Umbilical cord (tissue), 2 donors: ENCODE data around the gene CXCL11. TPM values are rescaled to one million over a fixed set of nuclear protein-coding genes. Genes with fewer than 3 reads are reported as not detected.
A peak's percentile ranks its signal among the peaks of the same experiment; 100 is the strongest.
"Not testable (repeated sequence)": the region's sequence is repeated elsewhere in the genome, so short reads cannot be mapped to it uniquely, and the experiment has no call there.

ENCODE experiments used
- DNase-seq: peaks from one replicate; pipeline ENCODE4 v3.0.0-alpha.2; 2015; ENCODE audit warnings: low spot score
- total RNA-seq: library from RNA; depleted of rRNA; stranded (reverse); fragments of >200 nt; gene quantifications from one replicate; pipeline ENCODE4 v1.2.3, GENCODE V29; 2014; ENCODE audit warnings: low replicate concordance; ENCODE audit not compliant: insufficient read depth

CXCL11 gene
- total RNA-seq, 1 donor from 2014 or later: 0.96 TPM

DNA sequence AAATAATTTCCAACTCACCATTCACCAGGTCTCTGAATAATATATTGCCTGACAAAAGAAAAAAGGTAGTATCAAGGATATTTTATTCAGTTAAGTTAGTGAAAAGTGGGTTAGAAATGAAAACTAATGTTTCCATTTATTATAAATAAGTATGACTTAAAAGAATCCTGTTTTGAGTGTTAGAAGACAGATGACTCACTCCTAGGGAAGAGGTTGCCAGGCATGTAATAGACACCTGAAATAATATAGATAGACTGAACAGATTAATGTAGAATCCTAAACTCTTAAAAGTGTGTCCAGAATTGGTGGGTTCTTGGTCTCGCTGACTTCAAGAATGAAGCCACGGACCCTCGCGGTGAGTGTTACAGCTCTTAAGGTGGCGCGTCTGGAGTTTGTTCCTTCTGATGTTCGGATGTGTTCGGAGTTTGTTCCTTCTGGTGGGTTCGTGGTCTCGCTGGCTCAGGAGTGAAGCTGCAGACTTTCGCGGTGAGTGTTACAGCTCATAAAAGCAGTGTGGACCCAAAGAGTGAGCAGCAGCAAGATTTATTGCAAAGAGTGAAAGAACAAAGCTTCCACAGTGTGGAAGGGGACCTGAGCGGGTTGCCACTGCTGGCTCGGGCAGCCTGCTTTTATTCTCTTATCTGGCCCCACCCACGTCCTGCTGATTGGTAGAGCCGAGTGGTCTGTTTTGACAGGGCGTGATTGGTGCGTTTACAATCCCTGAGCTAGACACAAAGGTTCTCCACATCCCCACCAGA is 6.5 kb upstream of the CXCL11 start:
- not testable (repeated sequence) for DNase-seq

DNA sequence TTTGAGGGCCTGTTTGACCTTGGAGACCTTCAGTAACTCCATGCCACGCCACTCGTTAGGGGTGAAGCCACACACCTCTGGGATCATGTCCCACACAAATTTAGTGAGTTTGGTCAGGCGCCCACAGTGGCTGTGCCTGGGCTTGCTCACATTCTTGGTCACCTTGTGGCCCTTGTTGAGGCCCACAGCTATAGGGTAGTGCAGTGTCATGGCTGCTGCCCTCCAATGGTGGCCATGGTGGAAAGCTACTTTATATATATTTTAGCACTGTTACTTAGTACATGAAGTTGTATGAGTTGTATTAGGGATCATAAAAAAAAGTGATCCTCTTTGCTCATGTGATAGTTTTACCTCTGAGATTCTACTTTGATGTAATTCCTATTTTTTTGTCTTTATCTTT is 985 bp upstream of the CXCL11 start:
- no peak for DNase-seq

DNA sequence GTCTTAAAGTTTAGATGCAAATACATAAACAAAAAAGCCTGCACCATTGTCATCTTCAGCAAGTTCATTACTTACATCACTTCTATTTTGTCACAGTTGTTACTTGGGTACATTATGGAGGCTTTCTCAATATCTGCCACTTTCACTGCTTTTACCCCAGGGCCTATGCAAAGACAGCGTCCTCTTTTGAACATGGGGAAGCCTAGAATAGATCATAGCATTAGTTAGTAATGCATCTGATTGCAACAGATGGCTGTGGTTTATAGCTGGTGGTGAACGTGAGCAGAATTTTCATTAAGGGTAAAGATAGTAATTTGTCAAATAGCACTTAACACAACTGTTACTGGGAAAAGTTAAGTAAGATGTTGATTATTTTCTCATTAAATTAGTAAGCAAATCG is 729 bp downstream of the CXCL11 start:
- DNase-seq: no peak

DNA sequence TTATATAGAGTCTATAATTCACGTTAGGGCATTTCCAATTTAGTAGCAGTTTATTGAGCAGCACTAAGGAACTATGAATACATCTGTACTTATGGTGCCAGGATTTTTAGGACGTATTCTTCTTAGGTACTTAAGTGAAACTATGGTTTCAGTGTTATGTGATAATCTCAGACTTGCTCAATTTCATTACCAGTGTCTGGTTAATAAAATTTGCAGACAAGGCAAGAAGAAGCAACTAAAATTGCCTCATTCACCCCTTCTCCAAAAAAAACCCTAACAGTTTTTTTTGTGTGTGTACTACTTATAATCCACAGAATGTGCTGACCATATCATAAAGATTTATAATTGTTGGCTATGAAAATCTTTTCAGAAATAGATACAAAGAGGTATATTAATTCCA is 6.6 kb downstream of the CXCL11 start:
- DNase-seq: no peak

DNA sequence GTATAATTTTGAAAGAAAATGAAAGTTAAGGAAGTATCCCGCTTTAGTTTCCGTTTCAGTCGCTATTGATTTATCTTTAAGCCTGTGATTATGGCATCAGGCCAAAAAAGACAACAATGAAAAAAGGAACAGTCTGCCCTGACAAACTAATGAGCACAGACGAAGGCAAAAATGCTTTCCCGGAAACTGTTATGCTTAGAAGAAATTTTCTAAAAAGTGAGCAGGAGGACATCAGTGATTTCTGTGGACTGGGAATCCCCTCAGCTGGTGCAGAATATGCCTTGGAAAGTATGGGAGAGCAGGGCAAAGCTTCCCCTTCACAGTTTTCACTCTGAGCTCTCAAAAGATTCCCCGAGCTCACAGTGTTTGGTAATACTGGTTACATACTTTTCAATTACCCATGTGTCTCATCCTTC is 7.5 kb downstream of the CXCL11 start:
- DNase-seq: peak; percentile 3

DNA sequence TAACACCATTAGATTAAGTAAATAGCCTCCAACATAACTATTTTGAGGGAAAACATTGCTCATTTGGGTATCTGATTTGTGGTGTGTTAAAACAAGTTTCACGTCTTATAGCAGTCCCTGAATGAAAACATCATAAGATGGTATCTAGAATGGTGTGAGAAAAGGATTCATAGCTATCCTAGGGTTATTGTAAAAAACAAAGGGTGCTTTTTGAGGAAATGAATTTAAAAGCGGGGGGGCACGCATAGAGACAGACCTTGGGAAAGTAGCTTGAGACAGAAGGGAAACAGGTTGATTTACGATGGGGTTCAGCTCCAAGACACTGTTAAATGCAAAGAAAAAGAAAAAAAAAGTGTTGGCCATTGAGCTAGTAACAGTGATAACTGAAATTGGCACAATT is 11.8 kb downstream of the CXCL11 start:
- DNase-seq: no peak

DNA sequence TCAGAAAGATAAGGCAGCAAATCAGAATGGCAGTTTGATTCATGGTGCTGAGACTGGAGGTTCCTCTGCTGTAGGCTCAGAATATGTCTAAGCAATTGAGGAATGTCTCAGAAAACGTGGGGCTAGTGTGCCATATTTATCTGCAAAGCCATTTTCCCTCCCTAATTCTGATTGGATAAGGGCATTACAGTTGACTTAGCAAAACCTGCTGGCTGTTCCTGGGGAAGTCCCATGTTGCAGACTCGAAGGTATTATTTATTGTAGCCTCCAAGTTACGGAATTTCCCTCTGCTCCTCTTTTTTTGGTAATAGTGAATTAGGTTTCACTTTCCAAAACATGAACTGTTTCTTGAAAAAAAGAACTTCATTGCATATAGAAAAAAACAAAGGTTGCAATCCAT is 12.5 kb downstream of the CXCL11 start, which contains the start of gene CXCL10:
Gene CXCL10 (minus strand): TSS at position 109 of the 400 bp plus-strand sequence. CDS start 66 bp downstream, at position 43.
- DNase-seq: no peak

DNA sequence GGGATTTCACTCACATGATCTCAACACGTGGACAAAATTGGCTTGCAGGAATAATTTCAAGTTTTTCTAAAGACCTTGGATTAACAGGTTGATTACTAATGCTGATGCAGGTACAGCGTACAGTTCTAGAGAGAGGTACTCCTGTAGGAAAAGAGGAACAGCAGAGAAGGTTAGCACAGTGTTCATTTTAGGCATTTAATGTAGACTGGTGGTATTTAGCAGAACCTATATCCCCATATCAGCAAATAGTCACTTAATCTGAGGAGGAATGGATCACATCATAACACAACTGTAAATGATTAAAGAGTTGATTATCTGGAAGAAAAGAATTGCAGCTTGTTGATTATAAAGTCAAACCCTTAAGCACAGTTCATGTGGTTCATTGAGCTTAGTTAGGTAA is 13.2 kb downstream of the CXCL11 start:
- DNase-seq: no peak

DNA sequence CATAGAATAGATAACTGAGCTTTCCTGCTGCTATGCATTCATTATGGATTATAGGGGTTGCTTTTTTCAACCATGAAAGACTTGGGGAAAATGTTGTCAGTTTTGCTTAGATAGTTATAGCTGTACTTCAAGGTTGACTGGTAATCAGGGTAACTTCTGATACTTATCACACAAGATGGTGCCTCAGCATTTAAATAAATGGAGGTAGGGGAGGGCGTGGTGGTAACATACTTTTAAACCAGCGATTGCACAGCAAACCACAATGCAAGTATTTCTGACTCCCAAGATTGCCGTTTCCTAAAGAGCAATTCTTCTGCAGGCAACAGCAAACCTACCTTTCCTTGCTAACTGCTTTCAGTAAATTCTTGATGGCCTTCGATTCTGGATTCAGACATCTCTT is 13.8 kb downstream of the CXCL11 start:
- DNase-seq: no peak

DNA sequence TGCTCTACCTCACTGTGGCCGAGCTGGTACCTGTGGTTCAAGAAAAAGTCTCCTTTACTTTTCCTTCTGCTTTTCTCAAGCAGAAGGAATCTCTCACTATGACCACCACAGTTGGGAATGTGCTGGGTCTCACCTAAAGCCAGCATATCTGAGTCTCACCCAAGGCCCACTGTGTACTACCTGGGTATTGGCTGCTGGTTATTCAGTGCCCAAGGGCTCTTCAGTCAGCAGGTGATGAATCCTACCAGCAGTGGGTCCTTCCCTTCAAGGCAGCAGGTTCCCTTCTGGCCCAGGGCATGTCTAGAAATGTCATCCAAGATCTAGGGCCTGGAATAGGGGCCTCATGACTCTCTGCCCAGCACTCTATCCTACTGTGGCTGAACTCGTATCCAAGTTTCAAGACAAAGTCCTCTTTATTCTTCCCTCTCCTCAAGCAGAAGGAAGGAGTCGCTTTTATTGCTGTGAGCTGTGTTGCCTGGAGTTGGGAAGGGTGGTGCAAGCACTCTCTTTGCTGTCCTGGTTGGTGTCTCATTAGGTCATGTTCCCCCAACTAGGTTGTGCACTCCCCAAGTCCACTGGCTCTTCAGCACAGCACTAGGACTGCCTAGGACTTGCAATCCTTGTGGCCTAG is 18.7 kb downstream of the CXCL11 start:
- no peak for DNase-seq

DNA sequence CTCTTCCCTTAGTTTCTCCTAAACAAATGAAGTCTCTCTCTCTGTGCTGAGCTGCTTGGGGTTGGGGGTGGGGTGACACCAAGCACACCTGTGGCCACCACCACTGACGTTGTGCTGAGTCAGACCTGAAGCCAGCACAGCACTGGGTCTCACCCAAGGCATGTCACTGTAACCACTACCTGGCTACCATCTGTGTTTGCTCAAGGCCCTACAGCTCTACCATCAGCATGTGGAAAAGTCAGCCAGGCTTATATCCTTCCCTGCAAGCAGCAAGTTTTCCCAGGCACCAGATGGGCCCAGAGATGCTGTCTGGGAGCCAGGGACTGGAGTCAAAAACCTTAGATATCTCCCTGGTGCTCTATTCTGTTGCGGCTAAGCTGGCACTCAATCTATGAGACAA is 19.5 kb downstream of the CXCL11 start:
- DNase-seq: no peak

DNA sequence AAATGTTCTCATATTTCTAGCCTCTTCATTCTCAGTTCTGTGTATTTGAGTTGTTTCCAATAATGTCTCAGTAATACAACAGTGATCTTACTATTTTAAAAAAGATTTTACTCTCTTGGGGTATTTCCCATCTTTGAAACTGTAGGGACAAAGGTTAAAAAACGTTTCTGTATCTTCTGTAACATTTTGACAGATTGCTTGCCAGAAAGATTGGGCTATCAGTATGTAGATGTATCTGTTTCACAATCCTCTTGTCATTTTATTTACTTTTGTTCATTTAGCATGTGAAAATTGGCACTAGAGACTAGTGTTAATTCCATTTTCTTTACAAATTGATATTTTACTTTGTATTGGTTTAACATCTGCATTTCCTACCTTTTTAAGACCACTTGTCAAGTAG is 22.3 kb downstream of the CXCL11 start:
- no peak for DNase-seq

DNA sequence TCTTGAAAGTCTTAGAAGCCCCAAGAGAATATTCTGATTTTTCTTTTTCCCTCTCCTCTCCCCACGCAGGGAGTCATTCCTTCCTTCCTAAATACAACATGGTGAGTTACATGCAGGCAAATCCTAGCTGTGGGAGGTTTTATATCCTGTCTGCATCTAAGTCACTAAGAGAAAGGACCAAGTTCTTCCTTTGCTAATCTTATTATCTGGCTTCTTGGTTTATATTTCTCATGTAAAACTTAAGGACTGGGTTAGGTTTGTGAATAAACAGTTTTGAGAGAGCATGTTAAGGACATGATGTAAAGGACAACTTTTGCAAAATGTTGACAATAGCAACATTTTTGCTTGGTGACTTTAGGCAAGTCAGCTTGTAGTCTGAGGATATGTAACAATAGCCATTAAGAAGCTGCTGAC is 23.5 kb downstream of the CXCL11 start:
- peak; percentile 15 for DNase-seq

DNA sequence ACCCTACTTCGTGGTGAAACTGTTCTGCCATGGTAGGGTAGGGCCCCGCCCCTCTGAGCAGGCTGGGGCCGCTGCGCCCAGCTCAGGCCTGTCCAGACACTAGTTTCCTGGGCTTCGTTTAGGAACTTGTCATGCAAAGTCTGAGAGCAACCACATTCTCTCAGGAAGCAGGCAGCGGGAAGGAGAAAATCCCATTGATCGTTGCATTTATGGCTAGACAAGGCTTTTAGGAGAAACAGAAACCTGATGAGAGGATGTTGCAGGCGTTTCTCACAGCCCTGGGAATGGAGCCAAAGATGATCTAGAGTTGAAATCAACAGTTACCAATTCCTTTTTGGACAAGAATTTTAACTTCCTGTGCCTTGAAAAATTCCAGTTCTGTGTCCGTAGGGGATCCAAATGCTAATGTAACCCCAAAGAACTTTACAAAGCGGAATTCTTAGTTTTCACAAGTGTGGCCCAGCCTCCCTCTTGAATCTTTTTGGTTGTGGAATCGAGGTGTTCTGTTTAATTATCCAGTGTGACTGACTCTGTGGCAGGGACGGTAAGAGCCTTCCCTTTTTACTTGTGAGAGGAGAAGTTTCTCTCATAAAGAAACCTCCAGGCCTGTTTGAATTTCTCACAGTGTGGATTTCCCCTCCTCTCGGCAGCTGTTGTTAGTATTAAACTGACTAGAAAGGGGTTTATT is 24.0 kb downstream of the CXCL11 start:
- peak; percentile 85 for DNase-seq

DNA sequence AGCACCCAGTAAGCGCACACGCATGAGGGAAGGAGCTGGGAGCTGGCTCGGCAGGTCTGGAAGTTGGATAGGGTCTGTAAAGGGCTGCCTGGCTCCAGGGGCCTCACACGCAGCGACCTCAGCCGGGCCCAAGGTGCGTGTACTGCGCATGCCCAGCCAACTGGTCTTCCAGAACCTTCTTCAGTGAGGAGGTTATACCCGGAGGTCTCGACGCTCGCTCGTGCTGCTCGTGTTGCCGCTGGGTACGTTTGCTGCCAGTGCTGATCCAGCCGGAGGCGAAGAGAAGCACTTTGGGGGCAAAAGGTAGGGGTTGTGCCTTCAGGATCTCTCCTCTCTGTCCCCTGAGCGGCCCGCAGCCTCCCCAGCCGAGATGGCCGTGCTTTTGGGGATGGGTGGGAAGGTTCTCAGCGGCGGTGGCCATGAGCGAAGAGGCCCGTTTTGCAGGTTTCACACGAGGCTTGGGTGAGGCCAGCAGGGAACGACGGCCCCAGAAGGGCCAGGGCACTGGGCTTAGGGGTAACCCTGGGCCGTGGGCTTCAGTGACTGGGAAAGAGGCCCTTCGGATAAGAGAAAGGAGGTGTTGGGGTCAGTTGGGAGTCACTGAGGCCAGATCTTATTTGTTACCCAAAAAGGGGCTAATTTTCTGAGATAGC is 24.7 kb downstream of the CXCL11 start:
- no peak for DNase-seq

DNA sequence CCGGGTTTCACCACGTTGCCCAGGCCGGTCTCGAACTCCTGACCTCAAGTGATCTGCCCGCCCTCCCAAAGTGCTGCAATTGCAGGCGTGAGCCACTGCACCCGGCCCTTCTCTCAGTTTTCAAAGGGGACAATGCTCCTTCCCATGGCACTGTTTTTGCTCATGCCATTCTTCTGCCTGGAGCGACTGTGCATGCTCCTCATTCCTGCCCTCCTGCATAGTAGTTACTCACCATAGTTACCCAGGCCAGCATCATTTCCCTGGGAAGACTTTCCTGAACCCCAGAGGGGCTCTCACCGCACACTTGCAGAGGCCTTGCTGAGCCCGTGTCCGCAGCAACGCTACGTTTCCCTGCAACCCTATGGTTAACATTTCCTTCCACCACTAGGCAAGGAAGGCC is 25.3 kb downstream of the CXCL11 start:
- no peak for DNase-seq

DNA sequence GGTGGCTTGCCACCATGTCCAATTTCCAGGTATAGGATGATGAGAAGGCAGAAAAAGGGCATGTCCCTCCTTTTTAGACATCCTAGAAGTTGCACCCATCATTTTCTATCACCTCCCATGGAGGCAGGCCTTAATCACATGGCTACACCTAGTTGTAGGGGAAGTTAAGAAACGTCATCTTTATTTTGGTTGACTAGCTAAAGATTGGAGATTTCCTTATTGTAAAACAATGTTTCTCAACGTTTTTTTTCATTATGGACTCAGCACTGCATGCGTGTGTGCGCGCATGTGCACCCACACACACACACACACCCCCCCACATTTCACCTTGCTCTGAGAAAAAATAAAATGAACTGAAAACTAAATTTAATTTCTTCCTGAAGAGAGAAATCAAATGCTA is 26.6 kb downstream of the CXCL11 start:
- no peak for DNase-seq

DNA sequence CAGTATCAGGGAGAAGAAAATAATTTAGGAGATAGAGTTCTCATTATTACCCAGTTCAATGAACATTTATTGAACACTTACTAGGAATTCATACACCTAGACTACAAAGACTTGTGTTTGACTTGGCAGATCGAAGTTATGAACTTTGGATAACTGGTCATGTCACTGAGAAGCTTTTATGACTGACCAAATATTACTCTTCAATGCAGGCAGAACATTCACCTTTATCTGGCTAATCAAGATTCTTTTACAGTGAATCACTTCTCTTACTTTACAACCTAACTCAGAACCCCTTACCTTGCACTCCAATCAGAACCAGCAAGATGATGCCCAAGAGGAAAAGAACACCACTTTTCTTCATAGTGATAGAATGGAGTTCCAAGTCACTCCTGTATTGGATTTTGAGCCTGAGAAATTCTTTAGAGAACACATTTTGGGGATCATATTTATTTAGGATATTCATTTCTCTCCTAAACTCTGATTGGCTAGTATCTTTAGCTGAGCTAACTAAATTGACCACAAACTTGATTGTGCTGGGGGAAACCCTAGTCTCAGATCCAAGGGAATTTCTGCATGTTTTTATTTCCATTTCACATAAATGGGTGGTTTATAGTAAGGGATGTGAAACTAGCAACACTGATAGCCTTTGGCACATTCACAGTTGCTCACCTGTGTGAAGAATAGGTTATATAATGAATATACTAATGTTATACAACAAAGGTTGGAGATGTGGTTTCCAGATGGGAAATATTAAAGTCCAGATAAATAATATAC is 28.6 kb downstream of the CXCL11 start, which contains the start of gene CXCL9:
Gene CXCL9 (minus strand): TSS at position 421 of the 774 bp plus-strand sequence. CDS start 60 bp downstream, at position 361.
- no peak for DNase-seq

DNA sequence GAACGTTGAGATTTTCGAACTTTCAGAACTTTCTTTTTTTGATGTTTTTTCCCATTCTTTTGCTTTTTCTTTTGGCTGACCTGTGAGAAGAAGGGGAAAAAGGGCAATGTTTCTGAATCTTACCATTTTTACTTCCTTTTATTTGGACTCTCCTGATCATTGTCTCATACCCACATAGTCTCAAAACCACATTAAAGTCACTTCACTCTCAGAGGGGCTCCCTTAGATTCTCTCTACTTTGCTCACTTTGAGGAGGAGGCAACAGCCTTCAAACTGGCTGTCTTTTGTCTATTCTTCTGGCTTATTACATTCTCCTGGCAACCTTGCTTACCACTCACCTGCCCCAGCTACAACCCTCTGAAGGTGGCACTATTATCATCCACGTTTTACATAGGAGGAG is 32.2 kb downstream of the CXCL11 start:
- no peak for DNase-seq

DNA sequence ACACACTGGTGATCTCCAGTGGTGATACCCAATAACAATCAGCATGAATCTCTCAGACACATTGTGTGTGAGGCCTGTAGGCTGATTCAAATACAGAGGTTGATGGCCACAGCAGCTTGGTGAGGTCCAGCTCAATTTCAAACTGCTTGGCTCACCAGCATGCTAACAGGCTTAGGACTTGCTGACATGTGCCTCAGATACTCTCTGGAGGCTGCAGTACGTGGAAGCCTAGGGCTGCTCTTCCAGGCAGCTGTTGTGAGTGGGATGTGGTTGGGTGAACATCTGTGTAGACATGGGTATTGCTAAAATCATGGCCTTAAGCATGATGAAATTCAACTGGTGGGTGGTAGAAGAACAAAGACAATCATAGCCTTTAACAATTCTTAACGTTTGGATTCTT is 32.8 kb downstream of the CXCL11 start:
- DNase-seq: no peak

DNA sequence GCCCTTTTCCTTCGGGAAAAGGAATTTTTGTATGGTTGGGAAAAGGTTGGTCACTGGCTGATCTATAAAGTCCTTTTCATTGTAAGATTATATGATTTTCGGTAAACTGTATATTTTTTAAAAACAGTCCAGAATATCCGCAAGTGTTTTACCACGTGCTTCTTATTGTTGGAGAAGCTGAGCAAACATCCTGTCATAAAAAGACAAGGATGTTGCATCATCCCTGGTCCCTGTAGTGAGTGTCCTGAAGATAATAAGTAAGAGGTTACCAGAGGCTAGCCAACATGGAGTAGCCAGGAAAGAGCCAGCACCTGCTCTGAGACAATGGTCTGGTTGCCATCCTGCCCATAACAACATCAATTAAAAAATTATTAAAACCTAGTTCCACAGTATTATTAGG is 33.7 kb downstream of the CXCL11 start:
- DNase-seq: no peak
